ENCODE results near the gene APEH. TPM values are rescaled to one million over a fixed set of nuclear protein-coding genes. Genes with fewer than 3 reads are reported as not detected.

APEH gene
- total RNA-seq, 4 donors from 2014 or later, result 35.3 to 78.7 (median 61.4) TPM

DNA sequence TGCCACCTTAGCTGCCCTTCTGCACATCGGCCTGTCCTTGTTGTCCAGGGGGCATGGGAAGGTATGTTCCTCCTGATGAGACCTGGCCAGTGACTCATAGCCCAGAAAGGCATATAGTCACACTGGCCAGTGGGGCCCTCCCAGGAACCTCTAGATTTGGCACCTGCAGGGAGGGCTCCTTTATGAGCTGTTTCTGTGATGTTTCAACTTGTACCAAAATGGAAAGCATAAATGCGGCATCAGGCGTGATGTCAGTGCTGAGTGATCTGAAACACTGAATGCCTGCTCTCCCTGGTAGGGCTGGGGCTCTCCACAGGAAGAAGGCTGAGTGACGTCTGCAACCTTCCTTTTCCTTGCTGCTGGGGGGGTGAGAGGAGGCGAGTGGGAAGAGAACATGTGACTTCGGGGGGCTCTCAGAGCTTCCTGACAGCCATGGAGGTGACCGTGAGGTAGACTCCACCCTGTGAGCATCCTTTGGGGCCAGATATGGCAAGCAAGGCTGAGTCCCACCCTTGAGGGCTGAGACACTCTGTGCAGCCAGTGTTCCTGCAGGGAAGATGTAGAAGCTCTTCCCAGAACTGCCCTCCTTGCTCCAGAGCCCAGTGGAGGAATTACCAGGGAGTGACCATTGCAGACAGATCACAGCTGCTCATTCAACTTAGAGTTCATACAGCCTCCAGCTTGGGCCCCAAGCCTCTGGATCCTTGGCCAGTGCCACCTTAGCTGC lies 37.1 kb upstream of the APEH start:
- H3K27ac ChIP-seq, result no peak overlapping the region
- no peaks in the 10 kb centered on the region for H3K36me3 ChIP-seq
- H3K4me3 ChIP-seq, result no peak overlapping the region
- no peaks in the 10 kb centered on the region for H3K4me1 ChIP-seq
- DNase-seq, result no peak
- no peaks in the 10 kb centered on the region for H3K27me3 ChIP-seq
- H3K9me3 ChIP-seq, result no peaks in the 10 kb centered on the region
- TF ChIP-seq, protein P1, sequence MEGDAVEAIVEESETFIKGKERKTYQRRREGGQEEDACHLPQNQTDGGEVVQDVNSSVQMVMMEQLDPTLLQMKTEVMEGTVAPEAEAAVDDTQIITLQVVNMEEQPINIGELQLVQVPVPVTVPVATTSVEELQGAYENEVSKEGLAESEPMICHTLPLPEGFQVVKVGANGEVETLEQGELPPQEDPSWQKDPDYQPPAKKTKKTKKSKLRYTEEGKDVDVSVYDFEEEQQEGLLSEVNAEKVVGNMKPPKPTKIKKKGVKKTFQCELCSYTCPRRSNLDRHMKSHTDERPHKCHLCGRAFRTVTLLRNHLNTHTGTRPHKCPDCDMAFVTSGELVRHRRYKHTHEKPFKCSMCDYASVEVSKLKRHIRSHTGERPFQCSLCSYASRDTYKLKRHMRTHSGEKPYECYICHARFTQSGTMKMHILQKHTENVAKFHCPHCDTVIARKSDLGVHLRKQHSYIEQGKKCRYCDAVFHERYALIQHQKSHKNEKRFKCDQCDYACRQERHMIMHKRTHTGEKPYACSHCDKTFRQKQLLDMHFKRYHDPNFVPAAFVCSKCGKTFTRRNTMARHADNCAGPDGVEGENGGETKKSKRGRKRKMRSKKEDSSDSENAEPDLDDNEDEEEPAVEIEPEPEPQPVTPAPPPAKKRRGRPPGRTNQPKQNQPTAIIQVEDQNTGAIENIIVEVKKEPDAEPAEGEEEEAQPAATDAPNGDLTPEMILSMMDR (IDR thresholded peaks at IDR 0.05), result no peak
- no peak for TF ChIP-seq POLR2A (IDR thresholded peaks at IDR 0.05)
- intact Hi-C loops (cut with DNase I; ENCODE audit: low total_unique reads), result no loop called here

DNA sequence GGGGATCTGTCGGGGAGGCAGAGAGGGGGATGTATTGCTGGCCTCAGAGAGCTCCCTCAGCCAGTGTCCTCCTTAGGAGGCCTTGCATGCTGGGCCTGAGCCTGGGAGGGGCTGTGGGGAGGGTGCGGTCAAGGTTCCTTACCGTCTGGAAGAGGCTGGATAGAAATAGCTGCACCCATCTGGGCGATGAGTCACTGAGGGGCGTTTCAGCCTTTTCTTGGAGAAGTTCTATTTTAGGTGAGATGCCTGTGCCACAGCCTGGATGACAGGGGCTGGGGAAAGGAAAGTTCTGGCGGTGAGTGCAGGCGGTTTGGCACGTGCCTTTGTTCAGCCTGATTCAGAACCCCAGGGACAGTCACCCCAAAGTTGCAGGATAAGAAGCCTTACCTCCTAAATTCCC lies 35.7 kb upstream of the APEH start:
- Histone ChIP-seq H3K27me3 (no peaks in the 10 kb centered on the region), H3K4me1 (no peaks in the 10 kb centered on the region), H3K27ac (no peak overlapping the region), H3K36me3 (no peaks in the 10 kb centered on the region), H3K9me3 (no peaks in the 10 kb centered on the region), H3K4me3 (no peak overlapping the region)
- intact Hi-C loops (cut with DNase I; ENCODE audit: low total_unique reads), result no loop called here
- no peak for TF ChIP-seq POLR2A (IDR thresholded peaks at IDR 0.05)
- TF ChIP-seq, protein P1 (IDR thresholded peaks at IDR 0.05), result no peak
- peak in 1 of 2 donors; percentile 25 for DNase-seq

DNA sequence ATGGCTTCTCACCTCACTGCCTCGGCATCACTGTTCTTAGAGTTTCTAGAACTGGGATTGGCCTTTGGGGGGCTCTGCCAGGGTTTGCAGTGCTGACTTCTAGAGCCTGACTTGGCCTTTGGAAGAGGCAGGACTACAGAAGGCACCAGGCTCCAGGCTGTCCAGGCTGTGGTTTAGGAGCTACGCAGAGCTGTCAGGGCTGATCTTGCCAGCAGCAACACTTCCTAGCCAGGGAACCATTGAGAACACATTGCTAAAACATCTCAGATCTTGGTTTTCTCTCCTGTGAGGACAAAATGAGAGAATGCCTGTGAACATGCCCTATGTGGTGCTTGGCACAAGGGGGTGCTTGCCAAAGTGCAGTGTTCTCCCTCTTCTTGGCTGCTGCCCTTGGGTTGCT lies 34.6 kb upstream of the APEH start:
- Histone ChIP-seq H3K27ac (no peak overlapping the region), H3K9me3 (no peaks in the 10 kb centered on the region), H3K4me1 (no peaks in the 10 kb centered on the region), H3K27me3 (no peaks in the 10 kb centered on the region), H3K4me3 (no peak overlapping the region), H3K36me3 (no peaks in the 10 kb centered on the region)
- TF ChIP-seq, protein P1 (IDR thresholded peaks at IDR 0.05), result no peak
- no peak for TF ChIP-seq POLR2A (IDR thresholded peaks at IDR 0.05)
- no peak for DNase-seq
- intact Hi-C loops (cut with DNase I; ENCODE audit: low total_unique reads), result no loop called here

DNA sequence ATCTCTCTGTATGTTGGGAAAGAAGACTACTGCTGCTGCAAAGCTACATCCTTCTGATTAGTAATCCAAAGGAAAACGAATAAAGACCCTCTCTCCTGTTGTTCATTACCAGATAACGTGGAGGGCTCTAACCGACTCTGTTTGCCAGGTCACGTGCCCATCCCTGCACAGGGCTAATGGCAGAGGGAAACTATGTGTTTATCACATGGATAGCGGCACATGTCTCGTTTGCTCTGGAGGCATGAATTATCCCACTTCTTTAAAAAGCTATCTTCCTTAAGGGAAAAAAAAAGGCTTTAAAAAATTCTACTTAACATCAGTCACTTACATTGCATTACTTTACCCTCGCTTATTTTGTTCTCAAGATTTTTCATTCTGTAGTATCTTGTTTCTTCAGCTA lies 32.9 kb upstream of the APEH start:
- Histone ChIP-seq H3K9me3 (no peaks in the 10 kb centered on the region), H3K4me1 (no peaks in the 10 kb centered on the region), H3K36me3 (no peaks in the 10 kb centered on the region), H3K27ac (no peak overlapping the region), H3K4me3 (no peak overlapping the region), H3K27me3 (no peaks in the 10 kb centered on the region)
- intact Hi-C loops (cut with DNase I; ENCODE audit: low total_unique reads), result no loop called here
- TF ChIP-seq POLR2A (IDR thresholded peaks at IDR 0.05), result no peak
- TF ChIP-seq, protein P1 (IDR thresholded peaks at IDR 0.05), result no peak
- DNase-seq, result no peak

DNA sequence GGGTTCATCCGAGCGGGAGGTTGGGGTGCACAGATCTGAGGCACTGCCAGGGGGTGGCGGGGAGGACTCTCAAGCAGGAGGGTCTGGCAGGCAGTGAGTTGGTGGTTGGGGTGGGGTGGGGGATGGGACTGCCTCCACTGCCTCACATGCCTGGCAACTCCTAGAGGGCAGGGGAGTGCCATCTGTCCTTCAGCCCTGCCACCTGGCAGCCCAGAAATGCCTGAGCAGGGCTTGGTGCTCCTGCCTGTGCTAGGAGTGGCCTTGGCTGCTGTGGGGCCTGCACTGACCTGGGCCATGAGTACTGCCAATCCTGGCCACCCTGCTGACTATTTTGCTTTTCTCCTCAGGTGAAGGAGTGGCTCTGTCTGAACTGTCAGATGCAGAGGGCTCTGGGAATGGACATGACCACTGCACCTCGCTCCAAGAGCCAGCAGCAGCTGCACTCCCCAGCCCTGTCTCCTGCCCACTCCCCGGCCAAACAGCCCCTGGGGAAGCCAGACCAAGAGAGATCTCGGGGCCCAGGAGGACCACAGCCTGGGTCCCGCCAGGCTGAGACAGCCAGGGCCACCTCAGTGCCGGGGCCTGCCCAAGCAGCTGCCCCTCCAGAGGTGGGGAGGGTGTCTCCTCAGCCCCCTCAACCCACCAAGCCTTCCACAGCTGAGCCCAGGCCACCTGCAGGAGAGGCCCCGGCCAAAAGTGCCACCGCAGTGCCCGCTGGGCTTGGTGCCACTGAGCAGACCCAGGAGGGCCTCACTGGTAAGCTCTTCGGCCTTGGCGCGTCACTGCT lies 32.0 kb upstream of the APEH start:
- Histone ChIP-seq H3K36me3 (no peaks in the 10 kb centered on the region), H3K4me1 (no peaks in the 10 kb centered on the region), H3K4me3 (no peak overlapping the region), H3K9me3 (no peaks in the 10 kb centered on the region), H3K27me3 (no peaks in the 10 kb centered on the region), H3K27ac (no peak overlapping the region)
- TF ChIP-seq POLR2A (IDR thresholded peaks at IDR 0.05), result no peak
- TF ChIP-seq, protein P1 (IDR thresholded peaks at IDR 0.05), result no peak
- intact Hi-C loops (cut with DNase I; ENCODE audit: low total_unique reads), result no loop called here
- no peak for DNase-seq
